ENCODE data around the gene GRM6. TPM values are rescaled to one million over a fixed set of nuclear protein-coding genes. Genes with fewer than 3 reads are reported as not detected.

GRM6 gene
- total RNA-seq, 1 experiment from 2014 or later, result 0.33 TPM

DNA sequence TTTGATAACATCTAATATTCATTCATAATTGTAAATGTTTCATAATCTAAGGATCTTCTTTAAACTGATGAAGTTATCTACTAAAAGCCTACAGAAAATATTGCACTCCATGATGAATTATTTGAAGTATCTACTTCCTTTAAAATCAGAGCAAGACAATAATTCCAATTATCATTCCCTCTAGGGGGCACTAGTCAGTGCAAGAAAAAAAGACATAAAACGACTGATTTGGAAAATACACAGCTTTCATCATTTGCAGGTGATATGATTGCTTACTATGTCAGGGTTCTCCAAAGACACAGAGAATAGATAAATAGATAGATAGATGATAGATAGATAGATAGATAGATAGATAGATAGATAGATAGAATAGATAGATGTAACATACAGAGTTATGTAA lies 13.5 kb upstream of the GRM6 start:
- H3K9me3 Mint-ChIP-seq, result peaks cover 77% of the 10 kb centered on the region
- no peak for ATAC-seq
- ChIA-PET CTCF (interaction anchor here (0.8 kb wide), 1 partner anchor 51 kb away, joined by 4 read pairs; the partner anchor contains the start of gene ZNF354C), POLR2A (no interaction called here)
- H3K27me3 Mint-ChIP-seq (ENCODE audit: low read depth), result peaks cover 4% of the 10 kb centered on the region
- no peak overlapping the region for H3K4me3 Mint-ChIP-seq
- DNase-seq (ENCODE audit: low spot score), result no peak
- no peak overlapping the region for H3K27ac Mint-ChIP-seq
- peaks cover 25% of the 10 kb centered on the region for H3K36me3 Mint-ChIP-seq
- TF ChIP-seq, protein P1, sequence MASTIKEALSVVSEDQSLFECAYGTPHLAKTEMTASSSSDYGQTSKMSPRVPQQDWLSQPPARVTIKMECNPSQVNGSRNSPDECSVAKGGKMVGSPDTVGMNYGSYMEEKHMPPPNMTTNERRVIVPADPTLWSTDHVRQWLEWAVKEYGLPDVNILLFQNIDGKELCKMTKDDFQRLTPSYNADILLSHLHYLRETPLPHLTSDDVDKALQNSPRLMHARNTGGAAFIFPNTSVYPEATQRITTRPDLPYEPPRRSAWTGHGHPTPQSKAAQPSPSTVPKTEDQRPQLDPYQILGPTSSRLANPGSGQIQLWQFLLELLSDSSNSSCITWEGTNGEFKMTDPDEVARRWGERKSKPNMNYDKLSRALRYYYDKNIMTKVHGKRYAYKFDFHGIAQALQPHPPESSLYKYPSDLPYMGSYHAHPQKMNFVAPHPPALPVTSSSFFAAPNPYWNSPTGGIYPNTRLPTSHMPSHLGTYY (CRISPR knock-in tag; IDR thresholded peaks at IDR 0.05), result no peak
- TF ChIP-seq TEAD4 (CRISPR knock-in tag; IDR thresholded peaks at IDR 0.05), result no peak
- TF ChIP-seq KAT7 (CRISPR knock-in tag; IDR thresholded peaks at IDR 0.05; ENCODE audit: borderline replicate concordance), result no peak
- no peak for TF ChIP-seq JUN (CRISPR knock-in tag; IDR thresholded peaks at IDR 0.05)
- TF ChIP-seq TP53 (CRISPR knock-in tag; IDR thresholded peaks at IDR 0.05), result no peak
- TF ChIP-seq ZNF121 (CRISPR knock-in tag; IDR thresholded peaks at IDR 0.05), result no peak
- TF ChIP-seq, protein P2, sequence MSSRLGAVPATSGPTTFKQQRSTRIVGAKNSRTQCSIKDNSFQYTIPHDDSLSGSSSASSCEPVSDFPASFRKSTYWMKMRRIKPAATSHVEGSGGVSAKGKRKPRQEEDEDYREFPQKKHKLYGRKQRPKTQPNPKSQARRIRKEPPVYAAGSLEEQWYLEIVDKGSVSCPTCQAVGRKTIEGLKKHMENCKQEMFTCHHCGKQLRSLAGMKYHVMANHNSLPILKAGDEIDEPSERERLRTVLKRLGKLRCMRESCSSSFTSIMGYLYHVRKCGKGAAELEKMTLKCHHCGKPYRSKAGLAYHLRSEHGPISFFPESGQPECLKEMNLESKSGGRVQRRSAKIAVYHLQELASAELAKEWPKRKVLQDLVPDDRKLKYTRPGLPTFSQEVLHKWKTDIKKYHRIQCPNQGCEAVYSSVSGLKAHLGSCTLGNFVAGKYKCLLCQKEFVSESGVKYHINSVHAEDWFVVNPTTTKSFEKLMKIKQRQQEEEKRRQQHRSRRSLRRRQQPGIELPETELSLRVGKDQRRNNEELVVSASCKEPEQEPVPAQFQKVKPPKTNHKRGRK (CRISPR knock-in tag; IDR thresholded peaks at IDR 0.05; ENCODE audit: borderline replicate concordance), result no peak
- TF ChIP-seq, protein P3, sequence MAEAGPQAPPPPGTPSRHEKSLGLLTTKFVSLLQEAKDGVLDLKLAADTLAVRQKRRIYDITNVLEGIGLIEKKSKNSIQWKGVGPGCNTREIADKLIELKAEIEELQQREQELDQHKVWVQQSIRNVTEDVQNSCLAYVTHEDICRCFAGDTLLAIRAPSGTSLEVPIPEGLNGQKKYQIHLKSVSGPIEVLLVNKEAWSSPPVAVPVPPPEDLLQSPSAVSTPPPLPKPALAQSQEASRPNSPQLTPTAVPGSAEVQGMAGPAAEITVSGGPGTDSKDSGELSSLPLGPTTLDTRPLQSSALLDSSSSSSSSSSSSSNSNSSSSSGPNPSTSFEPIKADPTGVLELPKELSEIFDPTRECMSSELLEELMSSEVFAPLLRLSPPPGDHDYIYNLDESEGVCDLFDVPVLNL (CRISPR knock-in tag; IDR thresholded peaks at IDR 0.05; ENCODE audit: borderline replicate concordance, low read depth), result no peak
- TF ChIP-seq IRF2 (CRISPR knock-in tag; IDR thresholded peaks at IDR 0.05; ENCODE audit: borderline replicate concordance, low read depth), result no peak
- no peak for TF ChIP-seq ATF1 (CRISPR knock-in tag; IDR thresholded peaks at IDR 0.05)
- no peak for TF ChIP-seq NFYB (CRISPR knock-in tag; conservative IDR thresholded peaks at IDR 0.05; ENCODE audit: low read depth)
- no peak for TF ChIP-seq GRHL2 (CRISPR knock-in tag; IDR thresholded peaks at IDR 0.05; ENCODE audit: insufficient replicate concordance, severe bottlenecking)
- no peak for TF ChIP-seq HMGA2 (CRISPR knock-in tag; IDR thresholded peaks at IDR 0.05)
- TF ChIP-seq FOXP4 (CRISPR knock-in tag; IDR thresholded peaks at IDR 0.05), result no peak
- TF ChIP-seq NFATC4 (CRISPR knock-in tag; IDR thresholded peaks at IDR 0.05), result no peak
- no peak for TF ChIP-seq CREM (CRISPR knock-in tag; IDR thresholded peaks at IDR 0.05)
- H3K4me1 Mint-ChIP-seq, result no peaks in the 10 kb centered on the region

GRCh38 chr5:179006564-179006963 lies 11.4 kb upstream of the GRM6 start:
- Mint-ChIP-seq H3K4me1 (peaks cover 6% of the 10 kb centered on the region), H3K36me3 (peaks cover 19% of the 10 kb centered on the region), H3K4me3 (no peak overlapping the region), H3K27ac (no peak overlapping the region), H3K27me3 (ENCODE audit: low read depth) (peaks cover 8% of the 10 kb centered on the region), H3K9me3 (peaks cover 75% of the 10 kb centered on the region)
- DNase-seq (ENCODE audit: low spot score) (no peak), ATAC-seq (no peak)
- POLR2A ChIA-PET, result no interaction called here
- CTCF ChIA-PET, result no interaction called here
- no peak for TF ChIP-seq CREM (CRISPR knock-in tag; IDR thresholded peaks at IDR 0.05)
- no peak for TF ChIP-seq ATF2 (CRISPR knock-in tag; IDR thresholded peaks at IDR 0.05; ENCODE audit: borderline replicate concordance, low read depth)
- no peak for TF ChIP-seq SOX15 (CRISPR knock-in tag; IDR thresholded peaks at IDR 0.05)
- TF ChIP-seq, protein P4, sequence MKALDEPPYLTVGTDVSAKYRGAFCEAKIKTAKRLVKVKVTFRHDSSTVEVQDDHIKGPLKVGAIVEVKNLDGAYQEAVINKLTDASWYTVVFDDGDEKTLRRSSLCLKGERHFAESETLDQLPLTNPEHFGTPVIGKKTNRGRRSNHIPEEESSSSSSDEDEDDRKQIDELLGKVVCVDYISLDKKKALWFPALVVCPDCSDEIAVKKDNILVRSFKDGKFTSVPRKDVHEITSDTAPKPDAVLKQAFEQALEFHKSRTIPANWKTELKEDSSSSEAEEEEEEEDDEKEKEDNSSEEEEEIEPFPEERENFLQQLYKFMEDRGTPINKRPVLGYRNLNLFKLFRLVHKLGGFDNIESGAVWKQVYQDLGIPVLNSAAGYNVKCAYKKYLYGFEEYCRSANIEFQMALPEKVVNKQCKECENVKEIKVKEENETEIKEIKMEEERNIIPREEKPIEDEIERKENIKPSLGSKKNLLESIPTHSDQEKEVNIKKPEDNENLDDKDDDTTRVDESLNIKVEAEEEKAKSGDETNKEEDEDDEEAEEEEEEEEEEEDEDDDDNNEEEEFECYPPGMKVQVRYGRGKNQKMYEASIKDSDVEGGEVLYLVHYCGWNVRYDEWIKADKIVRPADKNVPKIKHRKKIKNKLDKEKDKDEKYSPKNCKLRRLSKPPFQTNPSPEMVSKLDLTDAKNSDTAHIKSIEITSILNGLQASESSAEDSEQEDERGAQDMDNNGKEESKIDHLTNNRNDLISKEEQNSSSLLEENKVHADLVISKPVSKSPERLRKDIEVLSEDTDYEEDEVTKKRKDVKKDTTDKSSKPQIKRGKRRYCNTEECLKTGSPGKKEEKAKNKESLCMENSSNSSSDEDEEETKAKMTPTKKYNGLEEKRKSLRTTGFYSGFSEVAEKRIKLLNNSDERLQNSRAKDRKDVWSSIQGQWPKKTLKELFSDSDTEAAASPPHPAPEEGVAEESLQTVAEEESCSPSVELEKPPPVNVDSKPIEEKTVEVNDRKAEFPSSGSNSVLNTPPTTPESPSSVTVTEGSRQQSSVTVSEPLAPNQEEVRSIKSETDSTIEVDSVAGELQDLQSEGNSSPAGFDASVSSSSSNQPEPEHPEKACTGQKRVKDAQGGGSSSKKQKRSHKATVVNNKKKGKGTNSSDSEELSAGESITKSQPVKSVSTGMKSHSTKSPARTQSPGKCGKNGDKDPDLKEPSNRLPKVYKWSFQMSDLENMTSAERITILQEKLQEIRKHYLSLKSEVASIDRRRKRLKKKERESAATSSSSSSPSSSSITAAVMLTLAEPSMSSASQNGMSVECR (CRISPR knock-in tag; IDR thresholded peaks at IDR 0.05; ENCODE audit: borderline replicate concordance), result no peak
- no peak for TF ChIP-seq RELA (CRISPR knock-in tag; IDR thresholded peaks at IDR 0.05; ENCODE audit: borderline replicate concordance)
- TF ChIP-seq ZBTB43 (CRISPR knock-in tag; IDR thresholded peaks at IDR 0.05), result no peak
- no peak for TF ChIP-seq ZNF219 (CRISPR knock-in tag; IDR thresholded peaks at IDR 0.05; ENCODE audit: borderline replicate concordance)
- no peak for TF ChIP-seq ZBTB21 (CRISPR knock-in tag; IDR thresholded peaks at IDR 0.05; ENCODE audit: borderline replicate concordance)
- TF ChIP-seq SMAD4 (CRISPR knock-in tag; IDR thresholded peaks at IDR 0.05), result no peak

Measured in WTC11 (cell line).